SIG-M5 (cell line): ENCODE results near the gene C1orf116.

ENCODE experiments used
- DNase-seq: peaks from one replicate; lab custom pipeline; 2025; lab: John Stamatoyannopoulos, UW

C1orf116 gene

GRCh38 chr1:206987873-206988272 lies 44.7 kb downstream of the C1orf116 start:
- no peak for DNase-seq

- DNase-seq = no peak
Measured at GRCh38 chr1:206986885-206987284, 45.7 kb downstream of the C1orf116 start.

GRCh38 chr1:206986402-206986801 lies 46.2 kb downstream of the C1orf116 start:
- no peak for DNase-seq

DNA sequence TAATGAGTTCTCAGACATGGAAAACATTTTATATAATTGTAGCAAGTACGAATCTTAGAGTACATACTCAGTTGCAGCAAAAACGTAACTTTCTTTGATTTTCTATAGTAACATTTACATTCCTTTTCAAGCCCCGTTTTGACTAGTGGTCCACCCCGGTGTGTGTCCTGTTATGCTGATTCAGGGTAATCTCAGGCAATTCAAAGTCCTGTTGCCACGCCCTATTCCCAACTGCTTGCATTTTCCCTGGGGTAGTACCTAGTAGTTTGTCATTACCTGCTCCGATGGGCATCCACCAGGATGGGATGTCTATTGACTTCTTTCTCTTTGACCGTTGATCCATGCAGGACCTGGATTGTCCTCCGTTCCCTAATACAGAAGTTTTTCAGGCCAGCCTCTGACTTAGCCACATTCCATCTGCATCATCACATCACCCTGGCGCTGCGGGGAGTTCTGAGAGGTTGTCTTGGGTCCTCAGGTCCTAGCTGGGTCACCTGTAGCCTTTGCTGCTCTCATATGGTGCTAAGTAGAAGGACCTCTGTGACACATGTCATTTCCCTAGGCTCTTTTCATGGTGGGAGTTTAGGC lies 47.3 kb downstream of the C1orf116 start:
- no peak for DNase-seq

- no peak for DNase-seq
Measured at GRCh38 chr1:206982216-206982615, 50.3 kb downstream of the C1orf116 start.

- DNase-seq = no peak
Measured at GRCh38 chr1:206979379-206980043, 53.0 kb downstream of the C1orf116 start.

- DNase-seq = no peak
Measured at GRCh38 chr1:206978259-206978658, 54.3 kb downstream of the C1orf116 start.

DNA sequence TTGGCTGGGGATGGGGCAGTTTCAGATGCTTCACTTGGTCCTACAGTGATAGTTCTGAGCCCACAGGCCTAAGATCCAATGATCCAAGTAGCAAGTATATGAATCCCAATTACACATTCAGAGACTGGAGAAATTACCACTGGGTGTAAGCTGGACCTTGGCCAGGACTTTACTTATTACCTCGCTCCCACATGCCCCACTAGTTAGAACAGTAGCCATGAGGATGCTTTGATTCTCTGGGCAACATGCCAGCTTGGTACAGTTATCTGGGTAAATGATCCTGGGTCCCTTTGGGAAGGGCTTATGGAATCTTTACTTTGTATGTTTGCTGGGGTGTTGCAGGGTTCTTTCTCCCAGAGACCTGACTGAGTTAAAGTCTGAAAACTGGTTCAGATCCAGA lies 57.2 kb downstream of the C1orf116 start:
- DNase-seq = no peak

DNA sequence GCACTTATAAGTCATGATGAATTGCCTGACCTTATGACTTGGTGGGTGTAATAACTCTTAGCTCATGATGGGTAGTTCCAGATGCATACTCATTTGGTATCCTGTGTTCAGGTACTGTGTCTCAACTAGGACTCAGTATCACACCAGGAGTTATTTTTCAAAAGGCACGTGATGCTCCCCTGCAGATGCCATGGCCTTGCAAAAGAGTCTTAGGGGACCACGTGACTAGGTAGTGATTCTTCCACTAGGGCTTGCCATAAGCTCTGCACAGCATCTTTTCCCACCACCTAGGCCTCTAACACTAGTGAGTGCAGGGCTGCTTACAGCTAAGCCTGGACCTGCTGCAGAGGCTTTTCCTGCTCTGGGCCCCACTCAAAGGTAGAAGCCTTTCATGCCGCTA lies 58.4 kb downstream of the C1orf116 start:
- no peak for DNase-seq

GRCh38 chr1:206972728-206973127 lies 59.8 kb downstream of the C1orf116 start:
- no peak for DNase-seq

GRCh38 chr1:206971029-206971655 lies 61.4 kb downstream of the C1orf116 start:
- peak; percentile 83 for DNase-seq

GRCh38 chr1:206970446-206970845 lies 62.1 kb downstream of the C1orf116 start, which contains the start of gene FCAMR:
Gene FCAMR (minus strand): TSS chr1:206970460. CDS start chr1:206970125, 335 bp downstream.
- no peak for DNase-seq

- no peak for DNase-seq
Measured at GRCh38 chr1:206969090-206969489, 63.5 kb downstream of the C1orf116 start.
